Mucosa of descending colon (tissue), 3 donors: ENCODE measurements around the gene AMELY. TPM values are rescaled to one million over a fixed set of nuclear protein-coding genes. Genes with fewer than 3 reads are reported as not detected.

ENCODE experiments used
- ATAC-seq: fragments of 200-7000 bp; cut with Tn5 transposase; one replicate; pipeline ENCODE4 v1.9.1; 2020; ENCODE audit warnings: mild to moderate bottlenecking, moderate library complexity
- DNase-seq, 3 donors: peaks; one replicate each; pipeline ENCODE4 v3.0.0-alpha.2; 2020
- H3K36me3 ChIP-seq: fragments of 200-600 bp; one replicate; pipeline ENCODE4 v1.8.0; 2021; ENCODE audit warnings: low read depth, mild to moderate bottlenecking
- H3K4me1 ChIP-seq: fragments of 200-600 bp; one replicate; pipeline ENCODE4 v1.8.0; 2021; ENCODE audit warnings: low read depth, mild to moderate bottlenecking
- H3K4me3 ChIP-seq: fragments of 200-600 bp; one replicate; pipeline ENCODE4 v1.8.0; 2021; ENCODE audit warnings: mild to moderate bottlenecking
- H3K9me3 ChIP-seq: fragments of 200-600 bp; one replicate; pipeline ENCODE4 v1.8.0; 2021; ENCODE audit warnings: mild to moderate bottlenecking
- CTCF ChIP-seq: fragments of 200-600 bp; IDR thresholded peaks from one replicate; pipeline ENCODE4 v1.8.0; 2022; ENCODE audit warnings: antibody characterized with exemption, mild to moderate bottlenecking
- intact Hi-C, 2 donors: fragments of 100-400 bp; cut with DNase I in 1 of 2; cut with micrococcal nuclease in 1 of 2; formaldehyde crosslinking; loops; one replicate each; pipeline versions ENCODE4 v1.11.0 to v1.11.1; 2022; cut with DNase I, micrococcal nuclease
- total RNA-seq, 3 donors: library from RNA; stranded (reverse); fragmentation: NEBNext Ultra II Directional in 2 of 3; extraction: Animal tissue kit (Norgen Biotek cat#: 25700) in 2 of 3; gene quantifications; one replicate each; pipeline versions ENCODE4 v1.2.1 to v1.2.4, GENCODE V29; 2021 to 2023
- donor health status: DM: no; HTN: no; CAD: no; lungs with moderate emphysema.
- donor health status: DM: no; HTN: no; CAD: no.
- donor health status: DM: no; HTN: yes; CAD: no.

The AMELY gene
- total RNA-seq, 3 donors from 2014 or later = not detected

- Histone ChIP-seq H3K9me3 (no peaks in the 10 kb centered on the region), H3K36me3 (no peaks in the 10 kb centered on the region), H3K4me3 (no peak overlapping the region), H3K4me1 (no peaks in the 10 kb centered on the region)
- intact Hi-C loops = no loop called here
- DNase-seq (no peak), ATAC-seq (no peak)
- no peak for TF ChIP-seq CTCF
Observed at GRCh38 chrY:6931779-6932396, 20.3 kb upstream of the AMELY start.

GRCh38 chrY:6929237-6929636, 17.7 kb upstream of the AMELY start:
- H3K9me3 ChIP-seq = no peaks in the 10 kb centered on the region
- no peak overlapping the region for H3K4me3 ChIP-seq
- DNase-seq (no peak), ATAC-seq (no peak)
- H3K4me1 ChIP-seq = no peaks in the 10 kb centered on the region
- intact Hi-C loops = no loop called here
- H3K36me3 ChIP-seq = no peaks in the 10 kb centered on the region
- TF ChIP-seq CTCF = no peak

GRCh38 chrY:6928265-6928664, 16.7 kb upstream of the AMELY start:
- DNase-seq = no peak
- ATAC-seq = no peak
- Histone ChIP-seq H3K36me3 (no peaks in the 10 kb centered on the region), H3K4me1 (no peaks in the 10 kb centered on the region), H3K9me3 (no peaks in the 10 kb centered on the region), H3K4me3 (no peak overlapping the region)
- intact Hi-C loops = no loop called here
- no peak for TF ChIP-seq CTCF

GRCh38 chrY:6921061-6921460, 9.5 kb upstream of the AMELY start:
- Histone ChIP-seq H3K36me3 (no peaks in the 10 kb centered on the region), H3K4me1 (no peaks in the 10 kb centered on the region), H3K9me3 (no peaks in the 10 kb centered on the region), H3K4me3 (no peak overlapping the region)
- ATAC-seq (no peak), DNase-seq (no peak)
- intact Hi-C loops = no loop called here
- no peak for TF ChIP-seq CTCF

GRCh38 chrY:6913362-6913761, 1.8 kb upstream of the AMELY start:
- intact Hi-C loops = no loop called here
- TF ChIP-seq CTCF = no peak
- H3K4me1 ChIP-seq = no peaks in the 10 kb centered on the region
- H3K9me3 ChIP-seq = no peaks in the 10 kb centered on the region
- no peaks in the 10 kb centered on the region for H3K36me3 ChIP-seq
- H3K4me3 ChIP-seq = no peak overlapping the region
- DNase-seq = no peak
- no peak for ATAC-seq
